Stimulated activated CD4-positive, alpha-beta T cell treated with anti-CD3 and anti-CD28 coated beads, Interleukin-1b, Interleukin-23, amount 100 ng/mL, for 4 hours (primary cell): Measurements from ENCODE around the gene ALPK3.

Source experiments
- DNase-seq, 2 donors: peaks; one replicate each; pipeline ENCODE4 v3.0.0-alpha.2; 2020; ENCODE audit warnings: low read depth in 2 of 2

Gene ALPK3

GRCh38 chr15:84890670-84891162 is 73.6 kb downstream of the ALPK3 start:
- no peak for DNase-seq

GRCh38 chr15:84891339-84891738 is 74.2 kb downstream of the ALPK3 start:
- DNase-seq: no peak

GRCh38 chr15:84892786-84893307 is 75.7 kb downstream of the ALPK3 start:
- no peak for DNase-seq

GRCh38 chr15:84893607-84894006 is 76.5 kb downstream of the ALPK3 start:
- no peak for DNase-seq

- DNase-seq: no peak
Observed at GRCh38 chr15:84894736-84895425, 77.7 kb downstream of the ALPK3 start.

- no peak for DNase-seq
Observed at GRCh38 chr15:84898761-84899160, 81.6 kb downstream of the ALPK3 start.

- DNase-seq: no peak
Observed at GRCh38 chr15:84899750-84900149, 82.6 kb downstream of the ALPK3 start.

GRCh38 chr15:84901540-84901939 is 84.4 kb downstream of the ALPK3 start:
- DNase-seq: no peak

- no peak for DNase-seq
Observed at GRCh38 chr15:84903751-84904150, 86.6 kb downstream of the ALPK3 start.

- DNase-seq: no peak
Observed at GRCh38 chr15:84904419-84904818, 87.3 kb downstream of the ALPK3 start.

- no peak for DNase-seq
Observed at GRCh38 chr15:84905016-84905916, 88.1 kb downstream of the ALPK3 start.

GRCh38 chr15:84907731-84908130 is 90.6 kb downstream of the ALPK3 start:
- DNase-seq: no peak

- DNase-seq: no peak
Observed at GRCh38 chr15:84908564-84908963, 91.4 kb downstream of the ALPK3 start.

- DNase-seq: no peak
Observed at GRCh38 chr15:84909029-84909428, 91.9 kb downstream of the ALPK3 start.

- no peak for DNase-seq
Observed at GRCh38 chr15:84909782-84910181, 92.6 kb downstream of the ALPK3 start.

GRCh38 chr15:84910928-84911623 is 93.9 kb downstream of the ALPK3 start:
- DNase-seq: no peak

GRCh38 chr15:84911879-84912660 is 94.9 kb downstream of the ALPK3 start:
- no peak for DNase-seq

GRCh38 chr15:84913360-84913723 is 96.2 kb downstream of the ALPK3 start:
- no peak for DNase-seq

GRCh38 chr15:84914351-84914750 is 97.2 kb downstream of the ALPK3 start:
- DNase-seq: no peak

GRCh38 chr15:84914909-84915605 is 97.9 kb downstream of the ALPK3 start:
- DNase-seq: no peak

GRCh38 chr15:84915606-84915958 is 98.4 kb downstream of the ALPK3 start:
- DNase-seq: no peak
